Gastroesophageal sphincter (tissue), 4 donors: ENCODE results near the gene NEMP2. TPM values are rescaled to one million over a fixed set of nuclear protein-coding genes. Genes with fewer than 3 reads are reported as not detected.

Experiments used
- ATAC-seq: fragments of 150-250 bp; one replicate; pipeline ENCODE4 v1.9.1; 2016; ENCODE audit warnings: mild to moderate bottlenecking, moderate library complexity
- H3K27ac ChIP-seq, 4 donors: fragments of 200-600 bp; sonication (generic) in 3 of 4; 1 replicate in 3 of 4; 2 replicates in 1 of 4; pipeline ENCODE4 v1.5.1; 2016 to 2019
- H3K27me3 ChIP-seq: fragments of 200-600 bp; sonication (generic); one replicate; pipeline ENCODE4 v1.5.1; 2019
- H3K36me3 ChIP-seq, 2 donors: fragments of 200-600 bp; sonication (generic); one replicate each; pipeline ENCODE4 v1.5.1; 2019; ENCODE audit warnings: control low read depth in 1 of 2
- H3K4me1 ChIP-seq, 3 donors: fragments of 200-600 bp; sonication (generic); 1 replicate in 2 of 3; 2 replicates in 1 of 3; pipeline ENCODE4 v1.5.1; 2016 to 2019; ENCODE audit warnings: control low read depth in 2 of 3
- H3K4me3 ChIP-seq, 2 donors: fragments of 200-600 bp; sonication (generic); one replicate each; pipeline ENCODE4 v1.5.1; 2019; ENCODE audit warnings: mild to moderate bottlenecking in 1 of 2, moderate library complexity in 1 of 2
- H3K9me3 ChIP-seq, 3 donors: fragments of 200-600 bp; sonication (generic); one replicate each; pipeline ENCODE4 v1.5.1; 2017 to 2019; ENCODE audit warnings: control low read depth in 2 of 3
- CTCF ChIP-seq, 4 experiments: fragments of 200-600 bp in 2 of 4; fragments of 450-650 bp in 2 of 4; sonication (generic) in 1 of 4; IDR thresholded peaks; one replicate each; pipeline ENCODE4 v1.5.1; 2017 to 2019; ENCODE audit warnings: antibody characterized with exemption in 4 of 4, mild to moderate bottlenecking in 2 of 4, moderate library complexity in 2 of 4
- EP300 ChIP-seq: sonication (generic); formaldehyde crosslinking; IDR thresholded peaks from one replicate; pipeline ENCODE4 v1.6.1; 2017; ENCODE audit warnings: antibody characterized with exemption, mild to moderate bottlenecking
- POLR2A ChIP-seq, 2 donors: fragments of 450-650 bp; IDR thresholded peaks; one replicate each; pipeline ENCODE4 v1.6.1; 2017; ENCODE audit warnings: antibody characterized with exemption in 2 of 2, mild to moderate bottlenecking in 2 of 2, moderate library complexity in 1 of 2
- POLR2AphosphoS5 ChIP-seq: sonication (generic); formaldehyde crosslinking; IDR thresholded peaks from one replicate; pipeline ENCODE4 v1.6.1; 2017; ENCODE audit warnings: antibody characterized with exemption
- WGBS, 2 donors: methylation state at CpG; one replicate each; pipeline ENCODE4 v1.1.5; 2018; ENCODE audit warnings: low coverage in 1 of 2; 5-methylcytosine and 5-hydroxymethylcytosine counted together
- total RNA-seq, 4 donors: library from RNA; depleted of rRNA; stranded (reverse); fragments of >200 nt; gene quantifications; one replicate each; pipeline ENCODE4 v1.1.0, GENCODE V29; 2016

NEMP2 gene
- total RNA-seq, 4 donors from 2014 or later = 0.94 to 5.3 (median 3.5) TPM

- no peak overlapping the region for H3K27ac ChIP-seq
- ATAC-seq = no peak
- H3K36me3 ChIP-seq = no peaks in the 10 kb centered on the region
- 81 to 85% methylated on average over 7 of the region's 7 CpGs for WGBS, 2 donors
- no peaks in the 10 kb centered on the region for H3K27me3 ChIP-seq
- no peak overlapping the region for H3K4me3 ChIP-seq
- no peak for TF ChIP-seq POLR2AphosphoS5
- H3K4me1 ChIP-seq = peaks cover 8 to 47% (median 11%) of the 10 kb centered on the region in 3 donors
- H3K9me3 ChIP-seq = no peaks in the 10 kb centered on the region
Observed at GRCh38 chr2:190579915-190580846, 45.7 kb upstream of the NEMP2 start.

- Histone ChIP-seq H3K27ac (peak overlapping the region in 3 of 4 donors; percentile 41 to 59 (median 51)), H3K27me3 (no peaks in the 10 kb centered on the region), H3K9me3 (no peaks in the 10 kb centered on the region), H3K4me3 (no peak overlapping the region), H3K4me1 (peaks cover 8 to 47% (median 11%) of the 10 kb centered on the region in 3 donors), H3K36me3 (no peaks in the 10 kb centered on the region)
- ATAC-seq = no peak
- TF ChIP-seq CTCF (IDR thresholded peaks at IDR 0.05) = no peak
- no peak for TF ChIP-seq POLR2A (IDR thresholded peaks at IDR 0.05)
- TF ChIP-seq POLR2AphosphoS5 = no peak
- 57 to 63% methylated on average over 2 of the region's 2 CpGs for WGBS, 2 donors
Observed at GRCh38 chr2:190579058-190579410, 44.5 kb upstream of the NEMP2 start.

- Histone ChIP-seq H3K4me1 (peaks cover 8 to 44% (median 11%) of the 10 kb centered on the region in 3 donors), H3K4me3 (no peak overlapping the region), H3K27me3 (no peaks in the 10 kb centered on the region), H3K27ac (peak overlapping the region in 3 of 4 donors; percentile 41 to 59 (median 51)), H3K9me3 (no peaks in the 10 kb centered on the region), H3K36me3 (no peaks in the 10 kb centered on the region)
- ATAC-seq = peak; percentile 52
- no peak for TF ChIP-seq POLR2A (IDR thresholded peaks at IDR 0.05)
- peak in 1 of 4 experiments; percentile 15 for TF ChIP-seq CTCF (IDR thresholded peaks at IDR 0.05)
- 3 to 22% methylated on average over 6 of the region's 6 CpGs for WGBS, 2 donors
Observed at GRCh38 chr2:190578158-190579057, 43.9 kb upstream of the NEMP2 start.

GRCh38 chr2:190576573-190576972 lies 42.1 kb upstream of the NEMP2 start:
- Histone ChIP-seq H3K4me3 (peak overlapping the region in 1 of 2 donors; percentile 17), H3K9me3 (no peaks in the 10 kb centered on the region), H3K27ac (peak overlapping the region; percentile 50 to 74 (median 58)), H3K27me3 (no peaks in the 10 kb centered on the region), H3K36me3 (no peaks in the 10 kb centered on the region), H3K4me1 (peaks cover 6 to 32% (median 8%) of the 10 kb centered on the region in 3 donors)
- WGBS, 2 donors = 43 to 52% methylated on average over 5 to 6 of the region's 6 CpGs
- no peak for TF ChIP-seq POLR2AphosphoS5
- ATAC-seq = no peak

GRCh38 chr2:190575263-190575662 lies 40.7 kb upstream of the NEMP2 start:
- no peaks in the 10 kb centered on the region for H3K9me3 ChIP-seq
- H3K4me3 ChIP-seq = no peak overlapping the region
- no peak for TF ChIP-seq EP300
- H3K36me3 ChIP-seq = no peaks in the 10 kb centered on the region
- ATAC-seq = no peak
- H3K4me1 ChIP-seq = peaks cover 6 to 32% (median 8%) of the 10 kb centered on the region in 3 donors
- WGBS, 2 donors = 85 to 100% methylated on average over 1 of the region's 1 CpG
- no peaks in the 10 kb centered on the region for H3K27me3 ChIP-seq
- H3K27ac ChIP-seq = peak overlapping the region in 1 of 4 donors; percentile 59

GRCh38 chr2:190574169-190574568 lies 39.6 kb upstream of the NEMP2 start:
- H3K27me3 ChIP-seq = no peaks in the 10 kb centered on the region
- H3K4me1 ChIP-seq = peaks cover 6 to 30% (median 8%) of the 10 kb centered on the region in 3 donors
- H3K36me3 ChIP-seq = no peaks in the 10 kb centered on the region
- no peak overlapping the region for H3K4me3 ChIP-seq
- TF ChIP-seq POLR2AphosphoS5 = no peak
- no peak for TF ChIP-seq POLR2A (IDR thresholded peaks at IDR 0.05)
- TF ChIP-seq EP300 = no peak
- TF ChIP-seq CTCF (IDR thresholded peaks at IDR 0.05) = no peak
- H3K9me3 ChIP-seq = no peaks in the 10 kb centered on the region
- no peak overlapping the region for H3K27ac ChIP-seq
- no peak for ATAC-seq
